ENCODE data around the gene TRABD2B. TPM values are rescaled to one million over a fixed set of nuclear protein-coding genes. Genes with fewer than 3 reads are reported as not detected.

Gene TRABD2B
- total RNA-seq, 1 experiment from 2014 or later, result 0.05 TPM

GRCh38 chr1:48035371-48036141 is 38.4 kb upstream of the TRABD2B start:
- ATAC-seq, result no peak
- no peak for TF ChIP-seq RAD21 (IDR thresholded peaks at IDR 0.05; ENCODE audit: low read depth)
- Histone ChIP-seq H3K36me3 (ENCODE audit: control insufficient read depth in 1 of 2, insufficient read depth in 2 of 2, low read length in 2 of 2) (no peaks in the 10 kb centered on the region), H3K9ac (ENCODE audit: low read length) (no peak overlapping the region), H3K27ac (ENCODE audit: low read depth, low read length) (no peak overlapping the region), H3K79me2 (ENCODE audit: insufficient read depth, low read length) (no peaks in the 10 kb centered on the region), H3K4me2 (ENCODE audit: low read length) (no peak overlapping the region), H3K4me1 (ENCODE audit: control insufficient read depth in 1 of 2, insufficient read depth in 2 of 2, low read length in 2 of 2) (no peaks in the 10 kb centered on the region), H3K9me3 (ENCODE audit: control insufficient read depth in 1 of 2, insufficient read depth in 1 of 2, low read depth in 1 of 2, low read length in 2 of 2) (no peaks in the 10 kb centered on the region), H3K27me3 (ENCODE audit: insufficient read depth, low read length) (peaks cover 31% of the 10 kb centered on the region), H2AFZ (ENCODE audit: low read depth, low read length, poor library complexity, severe bottlenecking) (no peak overlapping the region), H3K4me3 (replicated peaks in 1 of 2; ENCODE audit: low read depth in 1 of 2, low read length in 2 of 2) (no peak overlapping the region), H4K20me1 (ENCODE audit: insufficient read depth) (no peaks in the 10 kb centered on the region), H3K9me2 (ENCODE audit: insufficient read depth) (no peaks in the 10 kb centered on the region)
- ChIA-PET CTCF (no interaction called here), RAD21 (ENCODE audit: low non-redundant PET in 1 of 2, low total read pairs in 2 of 2, uncharacterized antibody in 2 of 2, unreplicated experiment in 2 of 2) (no interaction called here), POLR2A (no interaction called here)
- no TSS peak for BruUV-seq (replicated peaks)
- intact Hi-C loops (cut with micrococcal nuclease), result no loop called here
- DNase-seq (ENCODE audit: low read depth, low spot score), result no peak

GRCh38 chr1:48033495-48034045 is 36.4 kb upstream of the TRABD2B start:
- ChIA-PET CTCF (interaction anchor here (1.7 kb wide), 1 partner anchor 29 kb away, joined by 6 read pairs; no protein-coding TSS in a partner anchor), POLR2A (no interaction called here), RAD21 (ENCODE audit: low non-redundant PET in 1 of 2, low total read pairs in 2 of 2, uncharacterized antibody in 2 of 2, unreplicated experiment in 2 of 2) (no interaction called here)
- Histone ChIP-seq H3K9ac (ENCODE audit: low read length) (no peak overlapping the region), H3K4me3 (replicated peaks in 1 of 2; ENCODE audit: low read depth in 1 of 2, low read length in 2 of 2) (no peak overlapping the region), H3K36me3 (ENCODE audit: control insufficient read depth in 1 of 2, insufficient read depth in 2 of 2, low read length in 2 of 2) (no peaks in the 10 kb centered on the region), H2AFZ (ENCODE audit: low read depth, low read length, poor library complexity, severe bottlenecking) (no peak overlapping the region), H3K79me2 (ENCODE audit: insufficient read depth, low read length) (no peaks in the 10 kb centered on the region), H3K27ac (ENCODE audit: low read depth, low read length) (no peak overlapping the region), H3K9me2 (ENCODE audit: insufficient read depth) (no peaks in the 10 kb centered on the region), H3K4me2 (ENCODE audit: low read length) (no peak overlapping the region), H3K9me3 (ENCODE audit: control insufficient read depth in 1 of 2, insufficient read depth in 1 of 2, low read depth in 1 of 2, low read length in 2 of 2) (no peaks in the 10 kb centered on the region), H4K20me1 (ENCODE audit: insufficient read depth) (no peaks in the 10 kb centered on the region), H3K27me3 (ENCODE audit: insufficient read depth, low read length) (peaks cover 28% of the 10 kb centered on the region), H3K4me1 (ENCODE audit: control insufficient read depth in 1 of 2, insufficient read depth in 2 of 2, low read length in 2 of 2) (no peaks in the 10 kb centered on the region)
- intact Hi-C loops (cut with micrococcal nuclease), result no loop called here
- DNase-seq (ENCODE audit: low read depth, low spot score) (no peak), ATAC-seq (no peak)
- BruUV-seq (replicated peaks), result no TSS peak
- TF ChIP-seq ELF1 (IDR thresholded peaks at IDR 0.05; ENCODE audit: borderline replicate concordance, low read depth) (no peak), FOSL1 (IDR thresholded peaks at IDR 0.05; ENCODE audit: low read depth) (no peak), EZH2phosphoT487 (IDR thresholded peaks at IDR 0.05; ENCODE audit: borderline replicate concordance) (no peak), JUND (IDR thresholded peaks at IDR 0.05) (no peak), REST (IDR thresholded peaks at IDR 0.05; ENCODE audit: low read depth) (no peak), CTCF (IDR thresholded peaks at IDR 0.05 in 2 of 3, conservative IDR thresholded peaks at IDR 0.05 in 1 of 3; ENCODE audit: borderline replicate concordance in 1 of 3, insufficient read depth in 1 of 3, low read depth in 2 of 3, low read length in 2 of 3) (no peak), ATF3 (IDR thresholded peaks at IDR 0.05) (no peak), EZH2 (IDR thresholded peaks at IDR 0.05) (no peak), TCF7L2 (IDR thresholded peaks at IDR 0.05; ENCODE audit: borderline replicate concordance, extremely low read depth, insufficient read depth, insufficient read length) (no peak), SP1 (IDR thresholded peaks at IDR 0.05; ENCODE audit: low read depth) (no peak), EGR1 (IDR thresholded peaks at IDR 0.05; ENCODE audit: low read depth) (no peak), POLR2A (IDR thresholded peaks at IDR 0.05; ENCODE audit: borderline replicate concordance, extremely low read depth, insufficient read depth, insufficient read length) (no peak), RAD21 (IDR thresholded peaks at IDR 0.05; ENCODE audit: low read depth) (no peak), SRF (IDR thresholded peaks at IDR 0.05; ENCODE audit: low read depth) (no peak), CBX3 (IDR thresholded peaks at IDR 0.05; ENCODE audit: low read depth) (no peak)

Data from HCT116 (cell line).